ENCODE measurements around the gene BMPR1A. TPM values are rescaled to one million over a fixed set of nuclear protein-coding genes. Genes with fewer than 3 reads are reported as not detected.

The BMPR1A gene
- total RNA-seq, 1 experiment from 2014 or later: 42.6 TPM

GRCh38 chr10:86819567-86819966 lies 63.1 kb downstream of the BMPR1A start:
- Histone ChIP-seq H3K4me2 (ENCODE audit: low read length) (no peak overlapping the region), H2AFZ (ENCODE audit: low read depth, low read length, poor library complexity, severe bottlenecking) (no peak overlapping the region), H3K36me3 (ENCODE audit: control insufficient read depth in 1 of 2, insufficient read depth in 2 of 2, low read length in 2 of 2) (no peaks in the 10 kb centered on the region), H3K79me2 (ENCODE audit: insufficient read depth, low read length) (peaks cover 50% of the 10 kb centered on the region), H3K27ac (ENCODE audit: low read depth, low read length) (no peak overlapping the region), H3K4me3 (replicated peaks in 1 of 2; ENCODE audit: low read depth in 1 of 2, low read length in 2 of 2) (no peak overlapping the region), H4K20me1 (ENCODE audit: insufficient read depth) (no peaks in the 10 kb centered on the region), H3K9me3 (ENCODE audit: control insufficient read depth in 1 of 2, insufficient read depth in 1 of 2, low read depth in 1 of 2, low read length in 2 of 2) (no peaks in the 10 kb centered on the region), H3K4me1 (ENCODE audit: control insufficient read depth in 1 of 2, insufficient read depth in 2 of 2, low read length in 2 of 2) (no peaks in the 10 kb centered on the region), H3K27me3 (ENCODE audit: insufficient read depth, low read length) (no peaks in the 10 kb centered on the region), H3K9me2 (ENCODE audit: insufficient read depth) (no peaks in the 10 kb centered on the region), H3K9ac (ENCODE audit: low read length) (no peak overlapping the region)
- BruUV-seq (replicated peaks): no TSS peak
- ChIA-PET RAD21 (ENCODE audit: low non-redundant PET in 1 of 2, low total read pairs in 2 of 2, uncharacterized antibody in 2 of 2, unreplicated experiment in 2 of 2) (no interaction called here), CTCF (no interaction called here), POLR2A (no interaction called here)
- DNase-seq (ENCODE audit: low read depth, low spot score) (no peak), ATAC-seq (no peak)
- intact Hi-C loops (cut with micrococcal nuclease): no loop called here
- TF ChIP-seq MAX (IDR thresholded peaks at IDR 0.05) (no peak), YY1 (IDR thresholded peaks at IDR 0.05; ENCODE audit: extremely low read depth, insufficient replicate concordance, low read depth, low read length) (no peak), ELF1 (IDR thresholded peaks at IDR 0.05; ENCODE audit: borderline replicate concordance, low read depth) (no peak), SIN3A (IDR thresholded peaks at IDR 0.05; ENCODE audit: low read depth) (no peak), SP1 (IDR thresholded peaks at IDR 0.05; ENCODE audit: low read depth) (no peak), ZBTB33 (IDR thresholded peaks at IDR 0.05; ENCODE audit: extremely low read depth, insufficient replicate concordance, low read length) (no peak), POLR2A (IDR thresholded peaks at IDR 0.05; ENCODE audit: borderline replicate concordance, extremely low read depth, insufficient read depth, insufficient read length) (no peak), ATF3 (IDR thresholded peaks at IDR 0.05) (no peak), EZH2 (IDR thresholded peaks at IDR 0.05) (no peak), SRF (IDR thresholded peaks at IDR 0.05; ENCODE audit: low read depth) (no peak), ZNF274 (IDR thresholded peaks at IDR 0.05; ENCODE audit: low read depth, low read length) (no peak), EZH2phosphoT487 (IDR thresholded peaks at IDR 0.05; ENCODE audit: borderline replicate concordance) (no peak), JUND (IDR thresholded peaks at IDR 0.05) (no peak), CBX3 (IDR thresholded peaks at IDR 0.05; ENCODE audit: low read depth) (no peak), CEBPB (IDR thresholded peaks at IDR 0.05; ENCODE audit: low read depth) (no peak), ZFX (IDR thresholded peaks at IDR 0.05) (no peak), POLR2AphosphoS5 (IDR thresholded peaks at IDR 0.05; ENCODE audit: low read depth, low read length) (no peak)
